ENCODE data around the gene NIBAN1.

DNA sequence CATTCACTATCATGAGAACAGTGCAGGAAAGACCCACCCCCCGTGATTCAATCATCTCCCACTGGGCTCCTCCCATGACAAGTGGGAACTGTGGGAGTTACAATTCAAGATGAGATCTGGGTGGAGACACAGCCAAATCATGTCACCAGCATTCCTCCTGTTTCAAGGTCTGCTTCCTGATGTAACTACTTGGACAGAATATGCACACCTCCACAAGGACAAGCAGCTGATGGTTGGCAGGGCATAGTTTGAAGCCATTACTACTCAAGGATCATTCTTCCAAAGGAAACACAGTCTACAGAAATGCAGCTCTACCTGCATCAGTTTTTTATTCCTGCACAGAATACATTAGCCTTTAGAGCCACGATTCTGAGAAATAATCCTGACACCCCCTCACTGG, 42.6 kb upstream of the NIBAN1 start:
- TF ChIP-seq, protein P1, sequence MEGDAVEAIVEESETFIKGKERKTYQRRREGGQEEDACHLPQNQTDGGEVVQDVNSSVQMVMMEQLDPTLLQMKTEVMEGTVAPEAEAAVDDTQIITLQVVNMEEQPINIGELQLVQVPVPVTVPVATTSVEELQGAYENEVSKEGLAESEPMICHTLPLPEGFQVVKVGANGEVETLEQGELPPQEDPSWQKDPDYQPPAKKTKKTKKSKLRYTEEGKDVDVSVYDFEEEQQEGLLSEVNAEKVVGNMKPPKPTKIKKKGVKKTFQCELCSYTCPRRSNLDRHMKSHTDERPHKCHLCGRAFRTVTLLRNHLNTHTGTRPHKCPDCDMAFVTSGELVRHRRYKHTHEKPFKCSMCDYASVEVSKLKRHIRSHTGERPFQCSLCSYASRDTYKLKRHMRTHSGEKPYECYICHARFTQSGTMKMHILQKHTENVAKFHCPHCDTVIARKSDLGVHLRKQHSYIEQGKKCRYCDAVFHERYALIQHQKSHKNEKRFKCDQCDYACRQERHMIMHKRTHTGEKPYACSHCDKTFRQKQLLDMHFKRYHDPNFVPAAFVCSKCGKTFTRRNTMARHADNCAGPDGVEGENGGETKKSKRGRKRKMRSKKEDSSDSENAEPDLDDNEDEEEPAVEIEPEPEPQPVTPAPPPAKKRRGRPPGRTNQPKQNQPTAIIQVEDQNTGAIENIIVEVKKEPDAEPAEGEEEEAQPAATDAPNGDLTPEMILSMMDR (IDR thresholded peaks at IDR 0.05): no peak
- TF ChIP-seq GABPB1 (CRISPR knock-in tag; IDR thresholded peaks at IDR 0.05) (no peak), MXD4 (CRISPR knock-in tag; IDR thresholded peaks at IDR 0.05; ENCODE audit: borderline replicate concordance) (no peak), JUN (CRISPR knock-in tag; IDR thresholded peaks at IDR 0.05) (no peak), GTF2I (CRISPR knock-in tag; conservative IDR thresholded peaks at IDR 0.05) (no peak), NFYB (CRISPR knock-in tag; conservative IDR thresholded peaks at IDR 0.05; ENCODE audit: low read depth) (no peak), FOXK1 (CRISPR knock-in tag; IDR thresholded peaks at IDR 0.05) (no peak)
- TF ChIP-seq, protein P2, sequence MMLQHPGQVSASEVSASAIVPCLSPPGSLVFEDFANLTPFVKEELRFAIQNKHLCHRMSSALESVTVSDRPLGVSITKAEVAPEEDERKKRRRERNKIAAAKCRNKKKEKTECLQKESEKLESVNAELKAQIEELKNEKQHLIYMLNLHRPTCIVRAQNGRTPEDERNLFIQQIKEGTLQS (CRISPR knock-in tag; conservative IDR thresholded peaks at IDR 0.05): no peak
- TF ChIP-seq, protein P3, sequence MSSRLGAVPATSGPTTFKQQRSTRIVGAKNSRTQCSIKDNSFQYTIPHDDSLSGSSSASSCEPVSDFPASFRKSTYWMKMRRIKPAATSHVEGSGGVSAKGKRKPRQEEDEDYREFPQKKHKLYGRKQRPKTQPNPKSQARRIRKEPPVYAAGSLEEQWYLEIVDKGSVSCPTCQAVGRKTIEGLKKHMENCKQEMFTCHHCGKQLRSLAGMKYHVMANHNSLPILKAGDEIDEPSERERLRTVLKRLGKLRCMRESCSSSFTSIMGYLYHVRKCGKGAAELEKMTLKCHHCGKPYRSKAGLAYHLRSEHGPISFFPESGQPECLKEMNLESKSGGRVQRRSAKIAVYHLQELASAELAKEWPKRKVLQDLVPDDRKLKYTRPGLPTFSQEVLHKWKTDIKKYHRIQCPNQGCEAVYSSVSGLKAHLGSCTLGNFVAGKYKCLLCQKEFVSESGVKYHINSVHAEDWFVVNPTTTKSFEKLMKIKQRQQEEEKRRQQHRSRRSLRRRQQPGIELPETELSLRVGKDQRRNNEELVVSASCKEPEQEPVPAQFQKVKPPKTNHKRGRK (CRISPR knock-in tag; IDR thresholded peaks at IDR 0.05; ENCODE audit: borderline replicate concordance): no peak
- TF ChIP-seq, protein P4, sequence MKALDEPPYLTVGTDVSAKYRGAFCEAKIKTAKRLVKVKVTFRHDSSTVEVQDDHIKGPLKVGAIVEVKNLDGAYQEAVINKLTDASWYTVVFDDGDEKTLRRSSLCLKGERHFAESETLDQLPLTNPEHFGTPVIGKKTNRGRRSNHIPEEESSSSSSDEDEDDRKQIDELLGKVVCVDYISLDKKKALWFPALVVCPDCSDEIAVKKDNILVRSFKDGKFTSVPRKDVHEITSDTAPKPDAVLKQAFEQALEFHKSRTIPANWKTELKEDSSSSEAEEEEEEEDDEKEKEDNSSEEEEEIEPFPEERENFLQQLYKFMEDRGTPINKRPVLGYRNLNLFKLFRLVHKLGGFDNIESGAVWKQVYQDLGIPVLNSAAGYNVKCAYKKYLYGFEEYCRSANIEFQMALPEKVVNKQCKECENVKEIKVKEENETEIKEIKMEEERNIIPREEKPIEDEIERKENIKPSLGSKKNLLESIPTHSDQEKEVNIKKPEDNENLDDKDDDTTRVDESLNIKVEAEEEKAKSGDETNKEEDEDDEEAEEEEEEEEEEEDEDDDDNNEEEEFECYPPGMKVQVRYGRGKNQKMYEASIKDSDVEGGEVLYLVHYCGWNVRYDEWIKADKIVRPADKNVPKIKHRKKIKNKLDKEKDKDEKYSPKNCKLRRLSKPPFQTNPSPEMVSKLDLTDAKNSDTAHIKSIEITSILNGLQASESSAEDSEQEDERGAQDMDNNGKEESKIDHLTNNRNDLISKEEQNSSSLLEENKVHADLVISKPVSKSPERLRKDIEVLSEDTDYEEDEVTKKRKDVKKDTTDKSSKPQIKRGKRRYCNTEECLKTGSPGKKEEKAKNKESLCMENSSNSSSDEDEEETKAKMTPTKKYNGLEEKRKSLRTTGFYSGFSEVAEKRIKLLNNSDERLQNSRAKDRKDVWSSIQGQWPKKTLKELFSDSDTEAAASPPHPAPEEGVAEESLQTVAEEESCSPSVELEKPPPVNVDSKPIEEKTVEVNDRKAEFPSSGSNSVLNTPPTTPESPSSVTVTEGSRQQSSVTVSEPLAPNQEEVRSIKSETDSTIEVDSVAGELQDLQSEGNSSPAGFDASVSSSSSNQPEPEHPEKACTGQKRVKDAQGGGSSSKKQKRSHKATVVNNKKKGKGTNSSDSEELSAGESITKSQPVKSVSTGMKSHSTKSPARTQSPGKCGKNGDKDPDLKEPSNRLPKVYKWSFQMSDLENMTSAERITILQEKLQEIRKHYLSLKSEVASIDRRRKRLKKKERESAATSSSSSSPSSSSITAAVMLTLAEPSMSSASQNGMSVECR (CRISPR knock-in tag; IDR thresholded peaks at IDR 0.05; ENCODE audit: borderline replicate concordance): no peak
- TF ChIP-seq, protein P5, sequence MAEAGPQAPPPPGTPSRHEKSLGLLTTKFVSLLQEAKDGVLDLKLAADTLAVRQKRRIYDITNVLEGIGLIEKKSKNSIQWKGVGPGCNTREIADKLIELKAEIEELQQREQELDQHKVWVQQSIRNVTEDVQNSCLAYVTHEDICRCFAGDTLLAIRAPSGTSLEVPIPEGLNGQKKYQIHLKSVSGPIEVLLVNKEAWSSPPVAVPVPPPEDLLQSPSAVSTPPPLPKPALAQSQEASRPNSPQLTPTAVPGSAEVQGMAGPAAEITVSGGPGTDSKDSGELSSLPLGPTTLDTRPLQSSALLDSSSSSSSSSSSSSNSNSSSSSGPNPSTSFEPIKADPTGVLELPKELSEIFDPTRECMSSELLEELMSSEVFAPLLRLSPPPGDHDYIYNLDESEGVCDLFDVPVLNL (CRISPR knock-in tag; IDR thresholded peaks at IDR 0.05; ENCODE audit: borderline replicate concordance, low read depth): no peak
- TF ChIP-seq, protein P6, sequence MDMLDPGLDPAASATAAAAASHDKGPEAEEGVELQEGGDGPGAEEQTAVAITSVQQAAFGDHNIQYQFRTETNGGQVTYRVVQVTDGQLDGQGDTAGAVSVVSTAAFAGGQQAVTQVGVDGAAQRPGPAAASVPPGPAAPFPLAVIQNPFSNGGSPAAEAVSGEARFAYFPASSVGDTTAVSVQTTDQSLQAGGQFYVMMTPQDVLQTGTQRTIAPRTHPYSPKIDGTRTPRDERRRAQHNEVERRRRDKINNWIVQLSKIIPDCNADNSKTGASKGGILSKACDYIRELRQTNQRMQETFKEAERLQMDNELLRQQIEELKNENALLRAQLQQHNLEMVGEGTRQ (CRISPR knock-in tag; IDR thresholded peaks at IDR 0.05): no peak
